Urinary bladder (tissue), 4 donors: ENCODE results near the gene ANAPC10. TPM values are rescaled to one million over a fixed set of nuclear protein-coding genes. Genes with fewer than 3 reads are reported as not detected.

ENCODE experiments used
- DNase-seq: peaks from one replicate; pipeline ENCODE4 v3.0.0-alpha.2; 2015; ENCODE audit errors: extremely low spot score
- H3K27ac ChIP-seq: one replicate; pipeline ENCODE4 v1.5.1; 2013; ENCODE audit warnings: low read depth, mild to moderate bottlenecking, moderate library complexity
- H3K36me3 ChIP-seq: one replicate; pipeline ENCODE4 v1.6.1; 2013; ENCODE audit warnings: mild to moderate bottlenecking, moderate library complexity; ENCODE audit not compliant: insufficient read depth
- H3K4me1 ChIP-seq: one replicate; pipeline ENCODE4 v1.6.1; 2013; ENCODE audit warnings: mild to moderate bottlenecking, moderate library complexity; ENCODE audit not compliant: insufficient read depth
- H3K4me3 ChIP-seq: one replicate; pipeline ENCODE4 v1.5.1; 2013; ENCODE audit warnings: low read depth, low read length
- WGBS: extraction: QIAGEN DNeasy Blood & Tissue Kit; methylation state at CpG from one replicate; pipeline ENCODE4 v1.1.7; 2013; 5-methylcytosine and 5-hydroxymethylcytosine counted together
- polyA plus RNA-seq: library from polyadenylated mRNA; stranded (reverse); fragments of 200-250 nt; gene quantifications from one replicate; pipeline ENCODE4 v1.2.3, GENCODE V29; 2013
- total RNA-seq: library from RNA; depleted of rRNA; stranded (reverse); fragments of >200 nt; gene quantifications from one replicate; pipeline ENCODE4 v1.2.3, GENCODE V29; 2014
- donor health status: healthy with polysubstance abuse.
- donor health status: healthy.

Gene ANAPC10
- total and polyA plus RNA-seq, 2 donors, result 20.6 to 51.1 TPM

DNA sequence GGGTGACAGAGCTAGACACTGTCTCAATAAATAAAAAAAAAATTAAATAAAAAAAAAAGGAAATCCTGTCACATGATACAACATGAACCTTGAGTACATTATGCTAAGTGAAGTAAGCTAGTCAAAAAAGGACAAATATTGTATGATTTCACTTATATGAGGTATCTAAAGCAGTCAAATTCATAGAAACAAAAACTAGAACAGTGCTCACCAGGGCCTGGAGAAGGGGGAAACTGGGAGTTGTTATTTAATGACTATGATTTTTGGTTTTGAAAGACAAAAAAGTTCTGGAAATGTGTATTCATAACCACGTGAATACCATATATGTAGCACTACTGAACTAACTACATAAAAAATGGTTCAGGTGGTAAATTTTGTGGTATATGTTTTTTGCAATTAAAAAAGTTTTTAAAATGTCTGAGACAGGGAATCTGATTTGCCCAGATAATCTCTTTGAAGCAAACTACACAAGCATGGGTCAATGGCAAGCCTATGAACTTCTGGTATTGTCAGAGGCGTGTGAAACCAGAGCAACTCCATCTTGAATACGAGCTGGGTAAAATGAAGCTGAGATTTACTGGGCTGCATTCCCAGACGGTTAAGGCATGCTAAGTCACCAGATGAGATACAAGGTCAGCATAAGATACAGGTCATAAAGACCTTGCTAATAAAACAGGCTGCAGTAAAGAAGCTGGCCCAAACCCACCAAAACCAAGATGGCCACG is 42.3 kb downstream of the ANAPC10 start:
- Histone ChIP-seq H3K4me3 (no peak overlapping the region), H3K4me1 (no peaks in the 10 kb centered on the region), H3K36me3 (no peaks in the 10 kb centered on the region), H3K27ac (no peak overlapping the region)
- no peak for DNase-seq
- 93% methylated on average over 5 of the region's 5 CpGs for WGBS

DNA sequence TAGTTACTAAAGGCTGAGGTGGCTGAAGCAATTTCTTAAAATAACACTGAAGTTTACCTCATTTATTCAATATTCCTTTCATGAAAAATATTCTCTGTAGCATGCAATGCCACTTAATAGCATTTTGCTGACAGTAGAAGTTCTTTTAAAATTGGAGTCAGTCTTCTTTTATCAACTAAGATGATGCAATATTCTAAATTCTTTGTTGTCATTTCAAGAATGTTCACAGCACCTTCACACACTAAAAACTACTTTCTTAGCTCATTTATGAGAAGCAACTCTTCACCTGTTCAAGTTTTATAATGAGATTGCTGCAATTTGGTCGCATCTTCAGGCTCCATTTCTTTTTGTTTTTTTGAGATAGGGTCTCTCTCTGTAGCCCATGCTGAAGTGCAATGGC is 48.8 kb downstream of the ANAPC10 start:
- no peak overlapping the region for H3K27ac ChIP-seq
- no peaks in the 10 kb centered on the region for H3K4me1 ChIP-seq
- H3K36me3 ChIP-seq, result peaks cover 3% of the 10 kb centered on the region
- no peak overlapping the region for H3K4me3 ChIP-seq
- no peak for DNase-seq
- 97% methylated on average over 1 of the region's 1 CpG for WGBS

DNA sequence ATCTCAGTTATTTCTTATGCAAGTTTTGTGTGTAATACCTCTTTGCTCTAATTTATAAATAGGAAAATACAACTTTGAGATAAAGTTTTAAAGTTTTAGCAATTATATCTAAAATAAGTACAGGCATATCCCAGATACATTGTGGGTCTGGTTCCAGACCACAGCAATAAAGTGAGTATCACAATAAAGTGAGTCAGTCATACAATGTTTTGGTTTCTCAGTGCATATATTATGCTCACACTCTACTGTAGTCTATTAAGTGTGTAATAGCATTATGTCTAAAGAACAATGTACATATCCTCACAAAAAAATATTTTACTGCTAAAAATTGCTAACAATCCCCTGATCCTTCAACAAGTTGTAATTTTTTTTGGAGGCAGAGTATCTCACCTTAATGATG is 49.2 kb downstream of the ANAPC10 start:
- Histone ChIP-seq H3K4me3 (no peak overlapping the region), H3K4me1 (no peaks in the 10 kb centered on the region), H3K27ac (no peak overlapping the region), H3K36me3 (peaks cover 3% of the 10 kb centered on the region)
- no peak for DNase-seq

DNA sequence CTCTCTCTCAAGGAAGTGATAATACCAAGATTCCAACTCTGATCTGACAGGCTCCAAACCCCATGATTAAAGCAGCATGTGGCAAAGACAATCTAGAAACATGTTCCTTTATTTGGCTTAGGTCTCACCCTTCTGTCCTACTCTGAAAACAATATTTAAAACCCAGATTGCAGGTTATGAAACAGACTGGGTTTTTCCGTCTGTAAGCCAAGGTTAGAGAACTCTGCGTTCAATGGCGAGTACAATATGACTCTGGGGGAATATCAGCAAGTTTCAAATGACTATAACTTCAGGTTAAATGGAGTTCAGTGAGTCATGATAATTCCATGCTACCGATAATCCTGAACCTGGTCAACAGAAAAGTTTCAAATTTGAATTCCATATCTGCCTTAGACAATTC is 50.8 kb downstream of the ANAPC10 start:
- 92% methylated on average over 4 of the region's 4 CpGs for WGBS
- Histone ChIP-seq H3K27ac (no peak overlapping the region), H3K36me3 (peaks cover 3% of the 10 kb centered on the region), H3K4me1 (no peaks in the 10 kb centered on the region), H3K4me3 (no peak overlapping the region)
- no peak for DNase-seq

DNA sequence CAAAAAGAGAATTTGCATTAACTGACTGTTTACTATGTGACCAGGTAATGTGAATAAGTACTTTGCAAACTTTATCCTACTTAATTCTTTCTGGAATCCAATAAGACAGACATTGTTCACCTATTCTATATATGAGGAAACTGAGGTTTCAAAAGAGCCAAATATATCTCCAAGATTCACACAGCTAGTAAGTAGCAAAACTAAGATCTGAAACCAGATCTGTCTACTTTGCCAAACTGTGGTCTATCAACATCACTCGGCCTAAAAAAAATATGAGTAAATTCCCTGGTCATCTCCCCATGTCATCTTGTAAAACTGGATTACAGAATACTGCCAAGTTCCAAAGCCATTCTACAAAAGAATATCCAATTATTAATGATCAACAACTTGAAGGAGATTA is 52.8 kb downstream of the ANAPC10 start:
- H3K4me3 ChIP-seq, result no peak overlapping the region
- H3K27ac ChIP-seq, result no peak overlapping the region
- 67% methylated on average over 1 of the region's 1 CpG for WGBS
- H3K4me1 ChIP-seq, result no peaks in the 10 kb centered on the region
- DNase-seq, result no peak
- peaks cover 3% of the 10 kb centered on the region for H3K36me3 ChIP-seq

DNA sequence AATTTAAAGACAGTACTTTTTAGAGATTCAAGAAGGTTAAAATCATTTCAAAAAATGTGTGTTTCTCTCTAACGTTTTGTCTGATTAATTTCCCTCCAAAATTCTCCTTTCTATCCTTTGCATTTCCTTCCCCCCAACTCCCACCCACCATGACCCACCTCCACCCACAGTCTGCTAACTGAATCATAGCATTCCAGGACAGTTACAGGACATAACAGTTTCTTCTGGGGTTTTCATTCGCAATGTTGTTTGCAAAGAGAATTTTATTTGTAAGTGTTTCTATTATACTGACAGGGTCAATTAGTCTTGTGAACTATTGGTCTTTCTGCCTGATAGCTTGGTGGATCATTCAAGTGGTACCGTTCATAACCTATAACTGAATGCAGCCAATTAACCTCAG is 53.7 kb downstream of the ANAPC10 start:
- no peak overlapping the region for H3K4me3 ChIP-seq
- no peak for DNase-seq
- H3K27ac ChIP-seq, result no peak overlapping the region
- H3K4me1 ChIP-seq, result no peaks in the 10 kb centered on the region
- 75% methylated on average over 3 of the region's 3 CpGs for WGBS
- peaks cover 3% of the 10 kb centered on the region for H3K36me3 ChIP-seq

DNA sequence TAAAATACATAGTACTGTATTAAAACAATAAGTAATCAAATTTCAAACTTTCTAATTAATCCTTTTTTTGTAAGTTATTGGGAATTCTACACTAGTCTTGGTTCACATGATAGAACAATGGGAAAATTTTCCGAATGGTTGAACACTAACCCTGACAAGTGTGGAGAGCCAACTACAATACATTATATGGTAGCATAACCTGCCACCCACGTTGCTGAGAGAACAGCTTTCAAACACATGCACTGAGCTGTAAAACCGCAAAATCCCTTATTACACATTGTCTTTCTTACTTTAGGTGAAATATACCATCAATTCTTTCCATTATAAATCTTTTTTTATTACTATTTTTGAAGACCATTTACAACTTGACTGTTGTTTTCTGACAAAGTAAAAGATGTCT is 54.7 kb downstream of the ANAPC10 start:
- Histone ChIP-seq H3K27ac (no peak overlapping the region), H3K4me3 (no peak overlapping the region), H3K4me1 (no peaks in the 10 kb centered on the region), H3K36me3 (peaks cover 3% of the 10 kb centered on the region)
- DNase-seq, result no peak
- WGBS, result 77% methylated on average over 3 of the region's 3 CpGs

DNA sequence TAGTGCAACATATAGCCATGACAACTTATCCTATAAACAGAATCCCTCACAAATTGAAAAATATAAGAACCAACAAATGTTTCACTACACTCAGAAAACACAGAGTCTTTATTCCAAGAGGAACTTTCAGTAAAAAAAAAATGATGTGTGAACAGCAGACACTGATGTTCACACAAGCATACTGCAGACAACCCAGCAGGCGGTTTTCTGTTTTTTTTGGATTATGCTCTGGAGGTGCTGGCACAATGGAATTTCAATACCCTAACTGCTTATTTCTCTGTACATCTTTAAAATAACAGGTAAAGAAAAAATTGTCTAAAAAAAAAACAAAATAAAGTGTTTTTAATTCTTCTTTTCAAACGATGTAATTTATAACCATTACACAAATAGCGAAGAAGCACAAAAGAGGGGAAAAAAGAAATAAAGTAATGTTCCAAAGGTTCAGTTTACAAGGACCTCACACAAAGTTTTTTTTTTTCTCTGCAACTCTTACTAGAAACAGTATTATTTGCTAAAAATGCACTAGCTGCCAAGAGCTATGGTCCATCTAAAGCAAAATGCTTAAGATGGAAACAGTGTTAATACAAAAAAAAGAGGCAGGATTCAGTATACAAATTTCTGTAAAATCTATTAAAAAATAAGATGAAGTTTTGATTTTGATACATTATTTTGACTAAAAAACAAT is 55.3 kb downstream of the ANAPC10 start:
- Histone ChIP-seq H3K4me1 (no peaks in the 10 kb centered on the region), H3K4me3 (no peak overlapping the region), H3K27ac (no peak overlapping the region), H3K36me3 (no peaks in the 10 kb centered on the region)
- no peak for DNase-seq
- 75% methylated on average over 3 of the region's 3 CpGs for WGBS

DNA sequence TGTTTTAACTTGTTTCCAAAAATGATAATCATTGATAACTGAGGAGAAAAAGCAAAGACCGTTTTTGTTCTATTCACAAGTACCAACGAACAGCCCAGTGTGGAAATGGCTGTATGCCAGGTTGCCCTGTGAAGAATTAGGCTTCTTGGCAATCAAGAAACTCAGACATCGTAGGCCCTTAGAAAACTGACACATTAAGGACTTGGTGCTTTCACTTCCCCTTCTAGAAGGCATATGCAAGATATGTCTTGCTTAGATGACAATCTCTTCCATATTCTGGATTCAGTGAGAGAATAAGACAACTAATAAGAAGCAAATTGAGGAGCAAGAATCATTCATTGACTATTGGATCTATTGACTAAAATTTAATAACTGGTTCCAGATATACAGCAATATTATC is 56.6 kb downstream of the ANAPC10 start:
- Histone ChIP-seq H3K27ac (no peak overlapping the region), H3K36me3 (no peaks in the 10 kb centered on the region), H3K4me1 (no peaks in the 10 kb centered on the region), H3K4me3 (no peak overlapping the region)
- WGBS, result 81% methylated on average over 3 of the region's 3 CpGs
- no peak for DNase-seq

DNA sequence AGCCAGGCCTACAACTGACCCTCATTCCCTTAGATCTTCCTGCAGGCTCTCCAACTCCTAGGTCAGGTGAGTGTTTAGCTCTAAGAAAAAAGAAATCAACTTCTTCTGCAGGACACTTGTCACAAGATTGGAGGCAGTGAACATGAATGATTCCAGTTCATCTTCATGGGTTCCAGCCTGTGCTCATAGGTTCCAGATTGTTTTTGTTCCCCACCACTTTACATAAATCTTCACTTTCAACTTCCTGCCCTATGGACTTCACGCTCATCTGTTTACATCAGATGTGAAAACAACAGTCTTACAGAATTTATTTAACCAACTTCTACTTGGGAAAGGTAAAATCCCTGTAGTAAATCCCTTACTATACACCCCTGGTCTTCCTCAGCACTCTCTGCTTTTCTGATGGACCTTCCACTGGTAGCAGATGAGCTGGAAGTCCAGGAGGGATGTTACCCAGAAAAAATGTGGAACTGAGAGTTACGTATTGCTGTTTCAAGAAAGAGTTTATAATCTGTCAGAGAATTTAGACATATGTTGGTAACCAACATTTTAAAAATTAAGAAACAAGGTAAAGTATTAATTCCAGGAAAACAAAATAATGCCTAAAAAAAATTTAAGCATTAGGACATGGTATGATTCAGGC is 62.4 kb downstream of the ANAPC10 start:
- no peak for DNase-seq
- 86% methylated on average over 2 of the region's 2 CpGs for WGBS
- Histone ChIP-seq H3K4me3 (no peak overlapping the region), H3K36me3 (no peaks in the 10 kb centered on the region), H3K4me1 (no peaks in the 10 kb centered on the region), H3K27ac (no peak overlapping the region)

DNA sequence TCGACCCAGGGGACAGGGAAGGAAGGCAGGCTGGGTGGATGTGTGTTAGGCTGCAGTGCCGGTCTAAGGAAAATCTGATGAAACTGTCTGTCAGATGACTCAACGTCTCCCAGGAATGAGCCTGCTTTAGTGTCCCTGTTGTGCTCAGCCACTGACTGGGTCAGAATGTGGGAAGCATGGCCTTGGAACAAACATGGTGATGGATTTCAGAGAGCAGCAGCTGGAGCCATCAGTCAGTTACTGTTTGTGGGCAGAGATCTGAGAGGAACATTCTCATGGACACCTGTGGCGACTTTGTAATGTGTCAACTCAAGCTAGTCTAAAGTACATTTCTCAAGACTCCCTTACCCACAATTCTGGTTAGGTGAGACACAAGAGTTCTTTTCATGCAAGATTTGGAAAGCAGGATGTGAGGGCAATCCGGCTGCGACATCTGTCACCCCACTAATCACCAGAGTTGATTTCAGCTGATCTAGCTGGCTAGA is 63.2 kb downstream of the ANAPC10 start:
- Histone ChIP-seq H3K4me1 (no peaks in the 10 kb centered on the region), H3K27ac (no peak overlapping the region), H3K36me3 (no peaks in the 10 kb centered on the region), H3K4me3 (no peak overlapping the region)
- no peak for DNase-seq
- WGBS, result 89% methylated on average over 6 of the region's 6 CpGs

DNA sequence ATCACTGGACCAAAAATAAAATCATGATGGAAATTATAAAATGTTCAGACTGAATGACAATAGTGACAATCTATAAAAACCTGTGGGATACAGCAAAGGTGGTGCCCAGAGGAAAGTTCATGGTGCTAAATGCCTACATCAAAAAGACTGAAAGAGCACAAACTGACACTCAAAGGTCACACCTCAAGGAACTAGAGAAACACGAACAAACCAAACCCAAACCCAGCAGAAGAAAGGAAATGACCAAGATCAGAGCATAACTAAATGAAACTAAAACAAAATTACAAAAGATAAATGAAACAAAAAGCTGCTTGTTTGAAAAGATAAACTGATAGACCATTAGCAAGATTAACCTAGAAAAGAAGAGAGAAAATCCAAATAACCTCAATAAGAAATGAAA is 78.7 kb downstream of the ANAPC10 start:
- no peak for DNase-seq
- H3K36me3 ChIP-seq, result no peaks in the 10 kb centered on the region
- WGBS, result 68% methylated on average over 1 of the region's 1 CpG
- no peaks in the 10 kb centered on the region for H3K4me1 ChIP-seq
- no peak overlapping the region for H3K4me3 ChIP-seq
- H3K27ac ChIP-seq, result no peak overlapping the region

DNA sequence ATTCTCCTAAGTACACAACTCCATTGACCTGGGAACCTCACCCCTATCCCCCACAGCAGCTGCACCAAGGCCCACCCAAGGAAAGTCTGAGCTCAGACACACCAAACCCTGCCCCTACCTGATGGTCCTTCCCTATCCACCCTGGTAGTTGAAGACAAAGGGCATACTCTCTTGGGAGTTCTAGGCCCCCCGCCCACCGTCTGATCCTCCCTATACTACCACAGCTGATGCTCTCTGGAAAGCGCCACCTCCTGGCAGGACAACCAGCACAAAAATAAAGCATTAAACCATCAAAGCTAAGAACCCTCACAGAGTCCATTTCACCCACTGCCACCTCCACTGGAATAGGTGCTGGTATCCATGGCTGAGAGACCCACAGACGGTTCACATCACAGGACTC is 83.6 kb downstream of the ANAPC10 start:
- Histone ChIP-seq H3K4me3 (no peak overlapping the region), H3K27ac (no peak overlapping the region), H3K36me3 (no peaks in the 10 kb centered on the region), H3K4me1 (no peaks in the 10 kb centered on the region)
- 98% methylated on average over 4 of the region's 4 CpGs for WGBS
- no peak for DNase-seq

DNA sequence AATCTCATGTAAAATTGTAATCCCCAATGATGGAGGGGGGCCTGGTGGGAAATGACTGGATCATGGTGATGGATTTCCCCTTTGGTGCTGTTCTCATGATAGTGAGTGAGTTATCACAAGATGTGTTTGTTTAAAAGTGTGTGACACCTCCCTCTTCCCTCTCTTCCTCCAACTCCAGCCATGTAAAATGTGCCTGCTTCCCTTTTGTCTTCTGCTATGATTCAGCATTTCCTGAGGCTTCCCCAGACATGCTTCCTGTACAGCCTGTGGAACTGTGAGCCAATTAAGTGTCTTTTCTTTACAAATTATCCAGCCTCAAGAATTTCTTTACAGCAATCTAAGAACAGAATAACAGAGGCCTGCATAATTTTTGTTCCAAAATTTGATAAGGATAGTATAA is 85.2 kb downstream of the ANAPC10 start:
- Histone ChIP-seq H3K27ac (no peak overlapping the region), H3K36me3 (no peaks in the 10 kb centered on the region), H3K4me3 (no peak overlapping the region)

More for the DNA sequence above, 85.2 kb downstream of the ANAPC10 start:
- no peak for DNase-seq
- no peaks in the 10 kb centered on the region for H3K4me1 ChIP-seq
